Mammary epithelial cell (primary cell): ENCODE results near the gene GNAS.

Experiments used
- EZH2 ChIP-seq: IDR thresholded peaks from 2 replicates; pipeline ENCODE4 v1.6.1; 2012; ENCODE audit warnings: low read length, inconsistent platforms, borderline replicate concordance
- TF ChIP-seq, protein P1 (sequence below), 2 donors: IDR thresholded peaks in 1 of 2; conservative IDR thresholded peaks in 1 of 2; 2 replicates each; pipeline ENCODE4 v1.5.1; 2011 to 2012; ENCODE audit warnings: inconsistent platforms in 2 of 2, low read length in 2 of 2, mild to moderate bottlenecking in 2 of 2, control low read depth in 1 of 2, low read depth in 1 of 2; ENCODE audit not compliant: insufficient read depth in 1 of 2; ENCODE audit errors: extremely low read depth in 1 of 2

DNA sequence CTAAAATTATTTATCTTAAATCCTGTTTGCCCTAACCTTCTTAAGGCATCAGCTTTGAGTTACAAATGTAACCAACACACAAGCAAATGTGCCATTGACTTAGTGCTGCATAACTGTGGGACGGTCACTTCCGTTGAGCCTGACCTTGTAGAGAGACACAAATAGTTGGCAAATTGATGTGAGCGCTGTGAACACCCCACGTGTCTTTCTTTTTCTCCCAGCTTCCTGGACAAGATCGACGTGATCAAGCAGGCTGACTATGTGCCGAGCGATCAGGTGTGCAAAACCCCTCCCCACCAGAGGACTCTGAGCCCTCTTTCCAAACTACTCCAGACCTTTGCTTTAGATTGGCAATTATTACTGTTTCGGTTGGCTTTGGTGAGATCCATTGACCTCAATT is 56.4 kb downstream of the GNAS start:
- TF ChIP-seq, protein P1, sequence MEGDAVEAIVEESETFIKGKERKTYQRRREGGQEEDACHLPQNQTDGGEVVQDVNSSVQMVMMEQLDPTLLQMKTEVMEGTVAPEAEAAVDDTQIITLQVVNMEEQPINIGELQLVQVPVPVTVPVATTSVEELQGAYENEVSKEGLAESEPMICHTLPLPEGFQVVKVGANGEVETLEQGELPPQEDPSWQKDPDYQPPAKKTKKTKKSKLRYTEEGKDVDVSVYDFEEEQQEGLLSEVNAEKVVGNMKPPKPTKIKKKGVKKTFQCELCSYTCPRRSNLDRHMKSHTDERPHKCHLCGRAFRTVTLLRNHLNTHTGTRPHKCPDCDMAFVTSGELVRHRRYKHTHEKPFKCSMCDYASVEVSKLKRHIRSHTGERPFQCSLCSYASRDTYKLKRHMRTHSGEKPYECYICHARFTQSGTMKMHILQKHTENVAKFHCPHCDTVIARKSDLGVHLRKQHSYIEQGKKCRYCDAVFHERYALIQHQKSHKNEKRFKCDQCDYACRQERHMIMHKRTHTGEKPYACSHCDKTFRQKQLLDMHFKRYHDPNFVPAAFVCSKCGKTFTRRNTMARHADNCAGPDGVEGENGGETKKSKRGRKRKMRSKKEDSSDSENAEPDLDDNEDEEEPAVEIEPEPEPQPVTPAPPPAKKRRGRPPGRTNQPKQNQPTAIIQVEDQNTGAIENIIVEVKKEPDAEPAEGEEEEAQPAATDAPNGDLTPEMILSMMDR (conservative IDR thresholded peaks at IDR 0.05 in 1 of 2, IDR thresholded peaks at IDR 0.05 in 1 of 2; ENCODE audit: extremely low read depth in 1 of 2, insufficient read depth in 1 of 2, low read depth in 1 of 2, low read length in 2 of 2) = no peak
- no peak for TF ChIP-seq EZH2
